MM.1S (cell line): ENCODE data around the gene TMX4.
A peak's percentile ranks its signal among the peaks of the same experiment; 100 is the strongest.

Source experiments
- DNase-seq: peaks from one replicate; pipeline ENCODE4 v3.0.0-alpha.2; 2015
- H2AFZ ChIP-seq: fragments of 300-600 bp; sonication (generic); 2 replicates; pipeline ENCODE4 v1.6.0; 2016; ENCODE audit warnings: antibody characterized with exemption, low read length
- H3F3A ChIP-seq: fragments of 300-600 bp; sonication (generic); 2 replicates; pipeline ENCODE4 v1.6.1; 2016; ENCODE audit warnings: mild to moderate bottlenecking, antibody characterized with exemption, low read length, moderate library complexity, mixed read lengths; ENCODE audit not compliant: insufficient read depth
- H3K27ac ChIP-seq: fragments of 300-600 bp; sonication (generic); 2 replicates; pipeline ENCODE4 v1.5.1; 2016; ENCODE audit warnings: mild to moderate bottlenecking, low read length
- H3K27me3 ChIP-seq: fragments of 300-600 bp; sonication (generic); replicated peaks from 2 replicates; pipeline ENCODE4 v1.6.0; 2016; ENCODE audit warnings: low read length; ENCODE audit not compliant: insufficient read depth
- H3K36me3 ChIP-seq: fragments of 300-600 bp; sonication (generic); replicated peaks from 2 replicates; pipeline ENCODE4 v1.6.1; 2016; ENCODE audit warnings: mild to moderate bottlenecking, low read length, mixed read lengths; ENCODE audit not compliant: insufficient read depth
- H3K4me1 ChIP-seq: fragments of 300-600 bp; sonication (generic); 2 replicates; pipeline ENCODE4 v1.6.1; 2016; ENCODE audit warnings: low read length, mixed read lengths
- H3K4me2 ChIP-seq: fragments of 300-600 bp; sonication (generic); 2 replicates; pipeline ENCODE4 v1.6.0; 2016; ENCODE audit warnings: low read depth, low read length
- H3K4me3 ChIP-seq: fragments of 300-600 bp; sonication (generic); 2 replicates; pipeline ENCODE4 v1.5.1; 2016; ENCODE audit warnings: low read length, mixed read lengths
- H3K79me2 ChIP-seq: fragments of 300-600 bp; sonication (generic); 2 replicates; pipeline ENCODE4 v1.6.1; 2016; ENCODE audit warnings: mixed run types, low read length, mixed read lengths
- H3K9ac ChIP-seq: fragments of 300-600 bp; sonication (generic); 2 replicates; pipeline ENCODE4 v1.6.1; 2016; ENCODE audit warnings: low read length, mixed read lengths
- H3K9me2 ChIP-seq: fragments of 300-600 bp; sonication (generic); replicated peaks from 2 replicates; pipeline ENCODE4 v1.6.1; 2016; ENCODE audit warnings: mild to moderate bottlenecking, low read length, mixed read lengths; ENCODE audit not compliant: insufficient read depth
- H3K9me3 ChIP-seq: fragments of 300-600 bp; sonication (generic); replicated peaks from 2 replicates; pipeline ENCODE4 v1.6.1; 2016; ENCODE audit warnings: mild to moderate bottlenecking, low read length, mixed read lengths; ENCODE audit not compliant: insufficient read depth
- H4K20me1 ChIP-seq: fragments of 300-600 bp; sonication (generic); 2 replicates; pipeline ENCODE4 v1.6.1; 2016; ENCODE audit warnings: mild to moderate bottlenecking, low read length, moderate library complexity, mixed read lengths; ENCODE audit not compliant: insufficient read depth
- CTCF ChIP-seq: fragments of 300-600 bp; sonication (generic); IDR thresholded peaks from 2 replicates; pipeline ENCODE4 v1.5.1; 2016; ENCODE audit warnings: antibody characterized with exemption, low read length, mixed read lengths
- EZH2 ChIP-seq: fragments of 300-600 bp; sonication (generic); optimal IDR thresholded peaks from 2 replicates; pipeline ENCODE3; 2017; ENCODE audit warnings: low read depth, mild to moderate bottlenecking, antibody characterized with exemption, low read length, mixed read lengths
- EZH2phosphoT487 ChIP-seq: fragments of 300-600 bp; sonication (generic); IDR thresholded peaks from 2 replicates; pipeline ENCODE4 v1.6.1; 2018; ENCODE audit warnings: antibody characterized with exemption, low read length

The TMX4 gene

DNA sequence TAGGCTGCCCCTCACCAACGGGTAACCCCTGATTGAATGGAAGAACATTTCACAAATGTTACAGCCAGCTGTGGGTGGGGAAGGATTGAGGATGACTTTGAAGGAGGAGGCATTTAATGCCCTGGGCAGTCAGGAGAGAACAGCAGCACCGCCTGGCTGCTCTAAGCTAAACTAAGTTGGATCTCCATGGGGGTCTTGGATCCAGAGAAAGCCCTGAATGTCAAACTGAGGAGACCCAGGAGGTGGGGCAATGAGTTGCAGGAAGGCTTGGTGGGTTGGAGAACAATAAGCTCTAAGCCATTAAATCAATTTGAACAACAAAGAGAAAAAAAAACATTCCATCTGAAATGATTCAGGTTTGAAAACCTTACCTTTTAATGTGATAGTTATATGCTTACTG is 35.4 kb downstream of the TMX4 start:
- H3K4me2 ChIP-seq: no peak overlapping the region

GRCh38 chr20:7981374-7981773 is 38.2 kb downstream of the TMX4 start:
- Histone ChIP-seq H3K36me3 (no peaks in the 10 kb centered on the region), H3K4me2 (no peak overlapping the region)
- TF ChIP-seq EZH2phosphoT487 (no peak), EZH2 (no peak), CTCF (no peak)

More for the DNA sequence above, 35.4 kb downstream of the TMX4 start:
- DNase-seq: no peak
- no peaks in the 10 kb centered on the region for H3K36me3 ChIP-seq
- H3K4me3 ChIP-seq: no peak overlapping the region
- H3K27me3 ChIP-seq: no peaks in the 10 kb centered on the region
- H4K20me1 ChIP-seq: no peaks in the 10 kb centered on the region
- H3K9me2 ChIP-seq: no peaks in the 10 kb centered on the region
- no peak overlapping the region for H2AFZ ChIP-seq
- H3F3A ChIP-seq: no peaks in the 10 kb centered on the region
- H3K79me2 ChIP-seq: no peaks in the 10 kb centered on the region
- TF ChIP-seq CTCF (no peak), EZH2phosphoT487 (no peak), EZH2 (no peak)
- H3K27ac ChIP-seq: no peak overlapping the region
- no peaks in the 10 kb centered on the region for H3K4me1 ChIP-seq
- no peaks in the 10 kb centered on the region for H3K9me3 ChIP-seq
- no peak overlapping the region for H3K9ac ChIP-seq

GRCh38 chr20:7980332-7981046 is 39.1 kb downstream of the TMX4 start:
- TF ChIP-seq EZH2phosphoT487 (no peak), CTCF (peak; percentile 53), EZH2 (no peak)
- H3K9me3 ChIP-seq: no peaks in the 10 kb centered on the region
- H3K36me3 ChIP-seq: no peaks in the 10 kb centered on the region
- H3K4me1 ChIP-seq: no peaks in the 10 kb centered on the region
- peak; percentile 41 for DNase-seq
- H4K20me1 ChIP-seq: no peaks in the 10 kb centered on the region
- H3K27me3 ChIP-seq: no peaks in the 10 kb centered on the region
- H3K4me2 ChIP-seq: no peak overlapping the region
- H3K27ac ChIP-seq: no peak overlapping the region
- H3F3A ChIP-seq: no peaks in the 10 kb centered on the region
- no peaks in the 10 kb centered on the region for H3K79me2 ChIP-seq
- no peaks in the 10 kb centered on the region for H3K9me2 ChIP-seq
- H2AFZ ChIP-seq: no peak overlapping the region
- H3K4me3 ChIP-seq: no peak overlapping the region
- H3K9ac ChIP-seq: no peak overlapping the region

More at GRCh38 chr20:7981374-7981773, 38.2 kb downstream of the TMX4 start:
- Histone ChIP-seq H3K9me2 (no peaks in the 10 kb centered on the region), H3K4me3 (no peak overlapping the region), H3K27ac (no peak overlapping the region), H4K20me1 (no peaks in the 10 kb centered on the region), H3K9ac (no peak overlapping the region), H3F3A (no peaks in the 10 kb centered on the region), H3K4me1 (no peaks in the 10 kb centered on the region), H3K79me2 (no peaks in the 10 kb centered on the region), H3K27me3 (no peaks in the 10 kb centered on the region), H2AFZ (no peak overlapping the region), H3K9me3 (no peaks in the 10 kb centered on the region)
- no peak for DNase-seq
